ENCODE measurements around the gene C5AR1.
"Not testable (repeated sequence)": the region's sequence is repeated elsewhere in the genome, so short reads cannot be mapped to it uniquely, and the experiment has no call there.

Gene C5AR1

DNA sequence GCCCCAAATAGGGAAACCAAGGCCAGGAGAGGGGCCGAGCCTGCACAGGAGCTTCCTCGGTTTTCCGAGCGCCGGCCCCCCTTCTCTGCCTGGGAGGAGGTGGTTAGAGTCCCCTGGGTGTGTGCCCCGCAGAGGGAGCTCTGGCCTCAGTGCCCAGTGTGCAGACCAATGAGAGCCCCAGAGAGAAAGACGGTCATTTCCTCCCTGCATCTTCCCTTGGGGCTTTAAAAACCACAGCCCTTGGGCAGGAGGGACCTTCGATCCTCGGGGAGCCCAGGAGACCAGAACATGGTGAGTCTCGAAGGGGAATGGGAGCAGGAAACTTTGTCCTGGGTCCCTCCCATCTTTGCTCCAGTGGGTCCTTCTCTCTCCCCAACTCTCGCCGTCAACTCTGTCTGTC lies at the start of gene C5AR1:
TSS of gene C5AR1 (plus strand) at position 254 of the 400 bp plus-strand sequence. CDS start at position 289, 35 bp downstream.
- DNase-seq = no peak

DNA sequence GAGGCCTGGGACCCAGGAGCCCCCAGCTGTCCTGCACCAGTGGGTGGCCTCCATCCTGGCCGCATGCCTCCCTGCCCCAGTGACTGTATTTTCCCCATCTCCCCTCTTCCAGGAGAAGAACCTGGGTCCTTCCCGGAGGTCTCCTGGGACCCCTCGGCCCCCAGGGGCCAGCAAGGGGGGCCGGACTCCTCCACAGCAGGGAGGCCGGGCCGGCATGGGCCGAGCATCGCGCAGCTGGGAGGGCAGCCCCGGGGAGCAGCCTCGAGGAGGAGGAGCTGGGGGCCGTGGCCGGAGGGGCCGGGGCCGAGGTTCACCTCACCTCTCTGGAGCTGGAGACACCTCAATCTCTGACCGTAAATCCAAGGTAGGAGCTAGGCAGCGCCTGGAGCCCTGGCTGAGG lies 49.2 kb upstream of the C5AR1 start:
- DNase-seq = no peak

DNA sequence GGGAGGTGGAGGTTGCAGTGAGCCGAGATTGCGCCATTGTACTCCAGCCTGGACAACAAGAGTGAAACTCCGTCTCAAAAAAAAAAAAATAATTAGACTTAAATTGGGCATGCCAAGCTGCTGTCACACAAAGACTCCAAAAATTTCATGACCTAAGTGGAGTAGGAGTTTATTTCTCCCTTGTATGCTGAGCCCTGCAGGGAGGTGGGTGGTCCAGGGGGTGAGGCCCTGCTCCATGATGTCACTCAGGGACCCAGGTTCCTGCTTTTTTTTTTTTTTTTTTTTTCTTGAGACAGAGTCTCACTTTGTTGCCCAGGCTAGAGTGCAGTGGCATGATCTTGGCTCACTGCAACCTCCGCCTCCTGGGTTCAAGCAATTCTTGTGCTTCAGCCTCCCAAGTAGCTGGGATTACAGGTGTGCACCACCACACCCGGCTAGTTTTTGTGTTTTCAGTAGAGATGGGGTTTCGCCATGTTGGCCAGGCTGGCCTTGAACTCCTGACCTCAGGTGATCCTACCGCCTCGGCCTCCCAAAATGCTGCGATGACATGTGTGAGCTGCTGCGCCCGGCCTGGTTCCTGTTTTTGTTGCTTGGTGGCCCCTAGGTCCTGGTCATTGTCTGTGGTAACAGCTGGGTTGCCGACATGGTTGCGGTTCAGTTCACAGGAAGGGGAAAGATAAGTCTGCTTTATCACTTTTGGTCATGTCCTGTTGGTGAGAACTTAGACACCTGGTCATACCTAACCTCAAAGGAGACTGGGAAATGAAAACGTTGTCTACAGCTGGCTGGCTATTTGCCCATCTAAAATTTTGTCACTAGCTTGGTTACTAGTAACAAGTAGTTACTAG lies 47.5 kb upstream of the C5AR1 start:
- not testable (repeated sequence) for DNase-seq

DNA sequence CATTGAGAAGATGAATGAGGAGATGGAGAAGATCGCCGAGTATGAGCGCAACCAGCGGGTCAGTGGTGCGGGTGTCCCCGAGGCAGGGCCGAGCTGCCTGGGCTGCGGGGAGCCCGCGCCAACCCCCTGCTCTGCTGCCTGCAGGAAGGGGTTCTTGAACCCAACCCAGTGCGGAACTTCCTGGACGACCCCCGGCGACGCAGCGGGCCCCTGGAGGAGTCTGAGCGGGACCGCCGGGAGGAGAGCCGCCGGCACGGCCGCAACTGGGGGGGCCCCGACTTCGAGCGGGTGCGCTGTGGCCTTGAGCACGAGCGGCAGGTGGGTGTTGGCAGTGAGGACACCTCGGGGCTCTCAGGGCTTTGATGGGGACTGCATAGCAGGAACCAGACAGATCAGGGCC lies 45.0 kb upstream of the C5AR1 start:
- no peak for DNase-seq

DNA sequence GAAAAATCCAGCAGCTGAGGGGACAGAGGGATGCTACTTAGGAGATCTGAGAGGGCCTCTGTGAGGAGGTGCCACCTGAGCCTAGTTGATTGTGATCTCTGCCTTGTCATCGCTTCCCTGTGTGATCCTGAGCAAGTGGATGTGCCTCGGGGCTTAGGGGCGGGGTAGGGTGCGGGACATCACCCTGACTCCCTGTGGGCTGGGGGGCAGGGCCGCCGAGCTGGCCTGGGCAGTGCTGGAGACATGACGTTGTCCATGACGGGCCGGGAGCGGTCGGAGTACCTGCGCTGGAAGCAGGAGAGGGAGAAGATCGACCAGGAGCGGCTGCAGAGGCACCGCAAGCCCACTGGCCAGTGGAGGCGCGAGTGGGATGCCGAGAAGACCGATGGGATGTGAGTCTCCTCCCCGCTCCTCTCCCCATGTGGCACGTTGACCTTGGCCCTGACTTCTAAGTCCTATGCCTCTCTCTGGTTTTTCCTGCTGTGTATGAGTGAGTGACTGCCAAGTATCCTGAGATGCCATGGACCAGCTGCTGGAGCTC lies 43.2 kb upstream of the C5AR1 start:
- DNase-seq = no peak

DNA sequence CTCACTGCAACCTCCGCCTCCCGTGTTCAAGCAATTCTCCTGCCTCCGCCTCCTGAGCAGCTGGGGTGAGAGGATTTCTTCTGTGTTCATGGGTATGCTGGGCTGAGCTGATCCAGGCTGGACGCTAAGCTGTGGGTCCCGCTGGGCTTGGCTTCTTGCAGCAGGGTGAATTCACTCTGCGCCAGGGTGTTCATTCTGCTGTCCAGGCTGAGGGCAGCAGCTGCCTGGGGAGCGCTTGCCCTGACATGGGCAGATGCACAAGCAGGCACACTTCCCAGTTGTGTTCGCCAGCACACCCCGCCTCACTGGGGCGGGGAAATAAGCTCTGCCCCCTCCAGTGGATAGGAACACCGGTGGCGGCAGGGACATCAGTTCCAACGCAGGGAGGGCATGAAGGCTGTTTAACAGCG lies 42.3 kb upstream of the C5AR1 start:
- no peak for DNase-seq

DNA sequence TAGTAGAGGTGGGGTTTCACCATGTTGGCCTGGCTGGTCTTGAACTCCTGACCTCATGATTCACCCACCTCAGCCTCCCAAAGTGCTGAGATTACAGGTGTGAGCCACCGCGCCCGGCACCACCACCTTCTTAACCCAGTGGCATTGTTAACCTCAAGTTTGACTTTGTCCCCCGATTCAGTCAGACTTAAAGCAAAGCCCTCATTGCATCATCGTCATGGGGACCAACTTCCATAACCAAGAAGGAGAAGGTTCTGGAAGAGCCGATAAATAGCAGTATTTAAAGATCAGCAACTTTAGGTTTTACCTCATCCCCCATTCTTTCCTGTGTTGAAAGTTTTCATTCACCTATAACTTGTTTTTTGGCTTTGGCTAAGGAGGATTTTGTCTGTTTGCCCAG lies 41.6 kb upstream of the C5AR1 start:
- no peak for DNase-seq

DNA sequence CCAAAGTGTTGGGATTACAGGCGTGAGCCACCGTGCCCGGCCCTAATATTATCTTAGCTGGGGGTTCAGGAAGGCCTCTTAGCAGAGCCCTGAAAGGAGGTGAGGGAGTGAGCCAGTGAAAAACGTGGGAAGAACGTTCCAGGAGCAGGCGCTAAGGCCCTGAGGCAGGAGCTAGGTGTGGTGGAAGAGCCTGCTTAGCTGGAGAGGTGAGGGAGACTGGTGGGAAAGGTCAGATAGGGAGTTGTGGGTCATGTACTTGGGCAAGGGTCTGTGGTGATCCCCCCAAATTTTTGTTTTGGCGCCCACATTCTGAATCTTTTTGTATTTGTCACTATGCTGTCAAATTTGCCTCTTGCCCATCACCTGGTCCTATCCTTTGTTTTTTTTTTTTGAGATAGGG lies 40.1 kb upstream of the C5AR1 start:
- no peak for DNase-seq

DNA sequence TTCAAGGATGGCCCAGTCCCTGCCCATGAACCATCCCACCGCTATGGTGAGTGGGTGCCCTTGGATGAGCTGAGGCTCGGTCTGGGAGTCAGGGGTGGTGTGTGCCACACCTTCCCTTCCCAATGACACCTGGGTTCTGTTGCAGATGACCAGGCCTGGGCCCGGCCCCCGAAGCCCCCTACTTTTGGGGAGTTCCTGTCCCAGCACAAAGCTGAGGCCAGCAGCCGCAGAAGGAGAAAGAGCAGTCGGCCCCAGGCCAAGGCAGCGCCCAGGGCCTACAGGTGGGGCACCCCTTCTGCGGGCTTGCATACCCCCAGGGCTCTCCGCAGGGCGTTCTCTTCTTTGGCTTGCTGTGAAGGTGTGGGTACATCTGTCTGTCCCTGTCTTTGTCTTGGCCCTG lies 39.3 kb upstream of the C5AR1 start:
- no peak for DNase-seq

DNA sequence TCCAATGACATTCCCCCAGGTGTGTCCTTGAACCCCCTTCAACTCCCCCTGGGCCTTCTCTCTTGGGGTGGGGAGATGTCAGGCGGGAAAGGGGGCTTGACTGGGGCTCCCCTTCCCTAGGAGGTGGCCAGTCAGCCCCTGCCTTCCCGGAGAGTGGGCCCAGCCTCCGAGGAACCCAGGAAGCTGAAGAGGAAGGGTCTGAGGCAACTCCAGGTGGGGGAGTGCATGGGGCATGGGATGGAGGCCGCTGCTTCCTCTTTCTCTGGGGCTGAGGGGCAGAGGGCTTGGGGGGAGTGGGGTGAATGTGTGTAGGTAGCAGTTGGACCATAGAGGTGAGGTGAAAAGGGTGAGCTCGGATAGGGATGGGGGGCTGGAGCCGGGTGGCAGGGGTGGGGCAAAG lies 37.7 kb upstream of the C5AR1 start:
- no peak for DNase-seq

DNA sequence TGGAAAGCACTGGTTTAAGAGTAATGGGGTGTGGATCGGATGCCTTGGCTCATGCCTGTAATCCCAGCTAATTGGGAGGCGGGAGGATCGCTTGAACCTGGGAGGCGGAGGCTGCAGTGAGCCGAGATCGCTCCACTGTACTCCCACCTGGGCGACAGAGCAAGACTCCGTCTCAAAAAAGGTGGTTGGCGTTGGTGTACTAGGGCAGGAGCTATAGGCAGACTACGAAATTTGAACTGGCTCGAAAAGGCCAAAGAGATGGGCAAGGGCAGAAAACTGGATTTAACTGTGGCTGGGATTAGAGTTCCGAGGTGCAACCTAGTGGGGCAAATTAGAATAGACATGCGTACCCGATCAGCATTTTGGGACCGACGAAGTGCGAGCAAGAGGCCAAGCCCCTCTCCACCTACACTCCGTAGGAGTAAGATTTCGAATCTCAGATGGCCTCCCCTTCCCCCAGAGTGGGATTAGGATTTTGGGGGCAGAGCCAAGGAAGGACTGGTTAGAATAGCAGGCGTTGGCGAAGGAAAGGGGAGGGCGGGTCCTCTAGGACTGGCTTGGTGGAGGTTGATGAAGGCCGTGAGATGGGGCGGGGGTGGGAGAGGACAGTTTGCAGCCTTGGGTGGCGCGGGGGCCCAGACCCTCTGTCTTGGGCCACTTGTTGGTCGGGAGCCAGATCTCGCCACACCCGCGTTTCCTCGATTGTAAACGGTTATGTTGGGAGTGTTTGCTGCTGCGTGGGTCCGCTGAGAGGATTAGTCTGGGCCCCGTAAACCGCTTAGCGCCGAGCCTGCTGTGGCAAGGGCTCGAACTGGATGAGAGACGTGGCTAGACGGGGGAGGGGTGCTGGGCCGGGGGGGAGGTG lies 37.0 kb upstream of the C5AR1 start:
- no peak for DNase-seq

DNA sequence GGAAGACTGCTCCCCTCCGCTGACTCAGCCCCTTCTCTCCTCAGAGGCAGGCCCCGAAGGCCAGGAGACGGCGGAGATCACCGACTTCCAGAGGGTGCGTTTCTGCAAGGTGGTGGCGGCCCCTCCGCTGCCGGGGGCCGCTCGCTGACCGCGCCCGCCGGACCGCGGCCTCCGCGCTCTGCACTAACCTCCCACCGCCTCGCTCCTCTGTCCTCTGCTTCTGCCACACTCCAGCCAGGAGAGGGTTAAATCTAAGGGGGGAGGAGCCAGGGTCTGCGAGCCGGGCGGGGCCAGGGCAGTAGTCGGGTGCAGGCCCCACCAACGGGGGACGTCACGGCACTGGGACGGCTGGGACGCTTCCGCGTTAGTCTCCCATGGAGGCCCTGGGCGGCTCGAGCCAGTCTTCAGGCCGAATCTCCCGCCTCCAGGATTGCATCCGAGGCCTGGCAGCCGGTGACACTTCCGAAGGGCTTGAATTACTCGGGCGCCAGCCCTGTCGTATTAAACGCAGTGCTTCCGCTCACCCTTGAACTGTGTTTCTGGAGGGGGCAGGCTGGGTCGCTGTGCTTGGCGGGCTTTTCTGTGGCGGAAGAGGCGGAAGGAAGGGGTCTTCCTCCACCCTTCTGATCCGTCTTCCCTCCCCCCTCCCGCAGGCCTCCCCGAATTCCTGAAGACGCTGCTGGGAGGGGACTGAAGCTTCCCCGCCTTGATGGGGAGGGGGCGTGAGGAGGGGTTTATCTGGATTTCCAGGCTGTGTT lies 36.2 kb upstream of the C5AR1 start:
- DNase-seq = peak; percentile 92

DNA sequence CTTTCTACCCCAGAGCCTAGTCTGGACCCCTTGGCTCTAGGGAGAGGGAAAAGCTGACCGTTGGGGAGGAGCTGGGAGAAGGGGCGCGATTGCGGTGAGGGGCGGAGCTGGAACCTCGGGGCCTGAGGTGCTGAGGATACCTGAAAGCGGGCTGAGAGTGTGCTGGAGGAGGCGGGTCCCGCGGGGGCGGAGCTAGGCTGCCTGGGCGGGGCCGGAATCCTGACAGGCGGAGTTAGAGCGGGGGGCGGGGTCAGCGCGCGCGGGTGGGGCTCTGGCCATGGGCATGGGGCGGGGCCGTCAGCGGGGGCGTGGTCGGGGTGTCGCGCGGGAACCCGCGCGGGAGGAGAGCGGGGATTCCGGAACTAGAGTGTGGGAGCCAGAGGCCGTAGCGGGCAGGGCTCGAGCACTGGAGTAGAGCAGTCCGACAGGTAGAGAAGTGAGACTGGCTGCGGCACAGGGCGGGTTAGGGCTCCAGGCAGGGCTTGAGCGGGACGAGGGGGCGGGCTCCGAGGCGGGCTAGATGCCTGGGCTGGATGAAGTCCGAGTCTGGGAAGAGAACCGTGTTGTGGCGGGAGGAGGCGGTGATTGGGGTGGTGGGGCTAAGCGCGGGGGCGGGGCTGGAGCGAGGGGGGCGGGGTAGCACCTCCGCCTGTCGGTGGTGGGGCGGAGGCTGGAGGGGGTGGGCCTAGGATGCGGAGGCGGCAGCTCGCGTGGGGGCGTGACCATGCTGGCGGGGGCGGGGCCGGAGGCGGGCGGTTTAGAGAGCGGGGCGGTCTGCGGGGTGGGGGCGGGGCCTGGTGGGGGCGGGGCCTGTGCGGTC lies 35.4 kb upstream of the C5AR1 start, which contains the start of gene INAFM1:
TSS of gene INAFM1 (plus strand) at position 815 of the 820 bp plus-strand sequence. CDS start 35 bp downstream, outside the sequence.
- peak; percentile 98 for DNase-seq

DNA sequence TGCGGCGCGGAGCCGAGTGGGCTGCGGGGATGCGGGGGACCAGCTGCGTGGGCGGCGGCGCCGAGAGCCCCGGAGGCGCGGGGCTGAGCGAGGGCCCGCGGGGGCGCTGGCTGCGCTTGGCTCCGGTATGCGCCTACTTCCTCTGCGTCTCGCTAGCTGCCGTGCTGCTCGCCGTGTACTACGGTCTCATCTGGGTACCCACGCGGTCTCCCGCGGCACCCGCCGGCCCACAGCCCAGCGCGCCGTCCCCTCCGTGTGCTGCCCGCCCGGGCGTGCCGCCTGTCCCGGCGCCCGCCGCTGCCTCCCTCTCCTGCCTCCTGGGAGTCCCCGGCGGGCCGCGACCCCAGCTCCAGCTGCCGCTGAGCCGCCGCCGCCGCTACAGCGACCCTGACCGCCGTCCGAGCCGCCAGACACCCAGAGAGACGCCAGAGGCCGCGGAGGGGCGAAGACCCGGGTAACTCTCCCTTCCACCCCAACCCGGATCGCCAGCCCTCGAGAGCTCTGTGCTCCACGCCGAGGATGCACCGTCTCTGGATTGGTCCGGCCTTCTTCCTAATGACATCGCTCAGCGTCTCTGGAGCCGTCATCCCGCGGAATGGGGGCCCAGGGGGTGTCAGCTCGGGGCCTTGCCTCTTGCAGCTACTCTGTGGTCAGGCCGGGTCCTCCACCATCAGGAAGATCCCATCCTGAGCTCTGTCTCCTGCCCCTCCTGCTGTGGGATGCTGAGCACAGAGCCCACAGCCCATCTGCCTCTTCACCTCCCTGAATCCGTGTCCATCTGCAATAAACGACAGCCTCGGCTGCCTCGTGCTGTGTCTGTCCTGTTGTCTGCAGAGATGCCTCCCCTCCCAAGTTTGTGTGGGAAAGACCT lies 34.5 kb upstream of the C5AR1 start:
- no peak for DNase-seq

DNA sequence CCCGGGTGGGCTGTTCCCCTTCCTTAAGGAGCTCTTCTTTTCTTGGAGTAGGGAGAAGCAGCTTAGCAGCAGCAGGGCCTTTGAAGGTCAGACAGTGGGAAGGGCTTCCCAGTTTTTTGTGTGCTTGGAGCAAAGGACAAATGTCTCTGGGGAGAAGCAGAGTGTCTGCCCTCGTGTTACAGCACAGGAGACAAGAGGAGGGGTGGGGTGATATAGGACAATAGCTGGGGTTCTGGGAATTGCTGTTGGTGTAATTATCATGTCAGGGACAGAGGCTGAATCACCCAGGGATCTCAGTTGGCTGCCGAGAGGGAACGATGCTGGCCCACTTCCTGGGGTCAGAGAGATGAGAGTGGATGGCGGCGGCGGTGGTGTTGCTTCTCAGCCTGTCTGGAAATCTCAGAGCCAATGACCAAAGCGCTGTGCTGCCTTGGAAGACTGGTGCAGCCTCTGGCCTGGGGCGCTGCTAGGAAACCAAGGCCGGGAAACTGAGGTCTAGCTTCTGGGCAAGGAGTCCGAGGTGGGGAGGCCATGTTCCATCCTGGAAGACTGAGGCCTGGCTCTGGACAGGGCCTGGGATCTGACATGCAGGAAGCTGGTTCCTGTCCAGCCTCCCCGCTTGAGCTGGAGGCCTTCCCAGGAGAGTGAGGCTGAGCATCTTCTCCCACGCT lies 33.7 kb upstream of the C5AR1 start:
- no peak for DNase-seq

DNA sequence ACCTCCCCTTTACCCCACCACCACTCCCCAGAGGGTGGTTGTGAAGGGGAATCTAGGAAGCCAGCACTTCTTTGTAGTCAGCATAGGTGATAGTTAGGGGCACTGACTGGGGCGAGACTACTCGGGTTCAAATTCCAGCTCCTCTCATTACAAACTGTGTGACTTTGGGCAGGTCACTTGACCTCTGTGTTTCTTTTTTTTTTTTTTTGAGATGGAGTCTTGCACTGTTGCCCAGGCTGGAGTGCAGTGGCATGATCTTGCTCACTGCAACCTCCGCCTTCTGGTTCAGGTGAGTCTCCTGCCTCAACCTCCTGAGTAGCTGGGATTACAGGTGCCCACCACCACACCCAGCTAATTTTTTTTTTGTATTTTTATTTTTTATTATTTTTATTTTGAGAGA lies 33.1 kb upstream of the C5AR1 start:
- not testable (repeated sequence) for DNase-seq

DNA sequence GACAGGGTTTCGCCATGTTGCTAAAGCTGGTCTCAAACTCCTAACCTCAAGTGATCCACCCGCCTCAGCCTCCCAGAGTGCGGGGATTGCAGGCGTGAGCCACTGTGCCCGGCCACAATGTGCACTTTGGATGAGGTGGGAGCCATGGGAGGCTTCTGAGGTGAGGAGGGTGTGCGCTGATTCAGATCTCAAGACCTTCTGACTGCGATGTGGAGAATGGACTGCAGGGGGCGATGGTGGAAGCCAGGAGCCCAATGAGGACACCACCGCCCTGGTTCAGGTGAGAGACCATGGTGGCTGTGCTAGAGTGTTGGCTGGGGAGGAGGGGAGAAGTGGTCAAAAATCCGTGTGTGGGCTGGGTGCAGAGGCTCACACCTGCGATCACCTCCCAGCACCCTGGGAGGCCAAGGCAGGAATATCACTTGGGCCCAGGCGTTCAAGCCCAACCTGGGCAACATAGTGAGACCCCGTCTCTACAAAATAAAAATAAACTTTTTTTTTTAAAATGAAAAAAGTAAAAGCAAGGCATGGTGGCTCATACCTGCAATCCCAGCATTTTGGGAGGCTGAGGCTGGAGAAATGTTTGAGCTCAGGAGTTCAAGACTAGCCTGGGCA lies 29.4 kb upstream of the C5AR1 start:
- peak; percentile 55 for DNase-seq

DNA sequence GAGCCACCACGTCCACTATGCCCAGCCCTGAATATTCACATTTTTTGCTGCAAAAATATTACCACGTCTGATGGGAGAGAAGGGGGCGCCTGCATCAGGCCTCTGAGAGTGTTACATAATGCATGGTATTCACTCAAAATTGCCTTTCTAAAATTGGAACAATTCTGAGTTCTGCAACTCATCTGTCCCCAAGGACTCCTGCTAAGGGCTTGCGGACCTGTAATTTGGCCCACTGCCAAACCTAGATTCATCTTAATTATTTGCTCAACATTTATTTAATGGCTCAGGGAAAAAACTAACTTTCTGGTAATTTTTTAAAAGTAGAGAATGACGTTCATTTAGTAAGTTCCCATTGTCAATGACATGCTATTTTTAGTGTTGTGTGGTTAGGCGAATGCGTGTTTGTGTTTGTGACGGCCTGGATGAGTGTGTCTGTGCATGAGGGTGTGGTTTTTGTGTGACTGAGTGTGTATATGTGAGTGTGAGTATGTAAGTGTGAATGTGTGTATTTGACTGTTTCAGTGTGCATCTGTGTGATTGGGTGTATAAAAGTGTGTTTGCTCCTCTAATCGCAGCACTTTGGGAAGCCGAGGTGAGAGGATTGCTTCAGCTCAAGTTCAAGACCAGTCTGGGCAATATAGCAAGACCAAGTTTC lies 26.1 kb upstream of the C5AR1 start:
- no peak for DNase-seq

DNA sequence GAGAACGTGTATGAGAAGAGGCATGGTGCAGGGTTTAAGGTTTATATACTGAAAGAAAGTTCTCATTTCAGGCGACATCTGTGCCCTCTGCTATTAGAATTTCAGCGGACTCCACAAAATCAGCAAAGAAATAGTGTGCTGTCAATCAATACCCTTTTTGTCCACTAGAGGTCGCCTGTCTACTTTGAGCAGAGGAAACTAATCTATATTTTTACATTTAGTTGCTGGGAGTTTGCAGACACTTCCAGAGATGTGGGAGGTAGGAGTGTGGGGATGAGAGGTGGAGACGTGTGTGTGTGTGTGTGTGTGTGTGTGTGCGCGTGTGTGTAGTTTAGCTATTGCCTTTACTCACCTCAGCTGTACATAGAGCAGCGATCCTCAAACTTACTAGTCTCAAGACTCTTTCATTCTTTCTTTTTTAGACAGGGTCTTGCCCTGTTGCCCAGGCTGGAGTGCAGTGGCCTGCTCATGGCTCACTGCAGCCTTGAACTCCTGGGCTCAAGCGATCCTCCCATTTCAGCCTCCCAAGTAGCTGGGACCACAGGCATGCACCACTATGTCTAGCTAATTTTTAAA lies 25.2 kb upstream of the C5AR1 start:
- peak; percentile 72 for DNase-seq

All from CD4-positive, alpha-beta T cell treated with Interleukin-12 subunit alpha and Interleukin-12 subunit beta, for 1 hour (primary cell).